HCT116 (cell line): ENCODE measurements around the gene CBX4.

Experiments used
- CEBPB ChIP-seq: IDR thresholded peaks from 2 replicates; pipeline ENCODE4 v1.6.1; 2012; ENCODE audit warnings: low read depth
- CTCF ChIP-seq, 3 experiments: fragments of 200-600 bp in 1 of 3; sonication (generic) in 1 of 3; IDR thresholded peaks in 2 of 3; conservative IDR thresholded peaks in 1 of 3; 2 replicates each; pipeline ENCODE4 v1.5.1; 2012 to 2017; ENCODE audit warnings: low read depth in 2 of 3, low read length in 2 of 3, antibody characterized with exemption in 1 of 3, borderline replicate concordance in 1 of 3, control low read depth in 1 of 3, mild to moderate bottlenecking in 1 of 3, mixed read lengths in 1 of 3, mixed run types in 1 of 3, moderate library complexity in 1 of 3; ENCODE audit not compliant: insufficient read depth in 1 of 3
- RAD21 ChIP-seq: IDR thresholded peaks from 2 replicates; pipeline ENCODE4 v1.6.1; 2012; ENCODE audit warnings: low read depth, mild to moderate bottlenecking

- TF ChIP-seq RAD21: no peak
- no peak for TF ChIP-seq CTCF (IDR thresholded peaks at IDR 0.05 in 2 of 3, conservative IDR thresholded peaks at IDR 0.05 in 1 of 3; ENCODE audit: borderline replicate concordance in 1 of 3, insufficient read depth in 1 of 3, low read depth in 2 of 3, low read length in 2 of 3)
- TF ChIP-seq CEBPB: no peak
Observed at GRCh38 chr17:79820959-79821330, 18.3 kb downstream of the CBX4 start.
